HG03066 (cell line): ENCODE measurements around the gene VN1R5.
"Not testable (repeated sequence)": the region's sequence is repeated elsewhere in the genome, so short reads cannot be mapped to it uniquely, and the experiment has no call there.

Experiments
- ATAC-seq: cut with Tn5 transposase; IDR thresholded peaks from one replicate; pipeline ENCODE4 v1.9.1; 2021; ENCODE audit warnings: low read depth; ENCODE audit not compliant: unreplicated experiment

The VN1R5 gene

GRCh38 chr1:247270003-247270402 is 14.1 kb downstream of the VN1R5 start:
- no peak for ATAC-seq

GRCh38 chr1:247273013-247273412 is 17.1 kb downstream of the VN1R5 start:
- ATAC-seq, result no peak

DNA sequence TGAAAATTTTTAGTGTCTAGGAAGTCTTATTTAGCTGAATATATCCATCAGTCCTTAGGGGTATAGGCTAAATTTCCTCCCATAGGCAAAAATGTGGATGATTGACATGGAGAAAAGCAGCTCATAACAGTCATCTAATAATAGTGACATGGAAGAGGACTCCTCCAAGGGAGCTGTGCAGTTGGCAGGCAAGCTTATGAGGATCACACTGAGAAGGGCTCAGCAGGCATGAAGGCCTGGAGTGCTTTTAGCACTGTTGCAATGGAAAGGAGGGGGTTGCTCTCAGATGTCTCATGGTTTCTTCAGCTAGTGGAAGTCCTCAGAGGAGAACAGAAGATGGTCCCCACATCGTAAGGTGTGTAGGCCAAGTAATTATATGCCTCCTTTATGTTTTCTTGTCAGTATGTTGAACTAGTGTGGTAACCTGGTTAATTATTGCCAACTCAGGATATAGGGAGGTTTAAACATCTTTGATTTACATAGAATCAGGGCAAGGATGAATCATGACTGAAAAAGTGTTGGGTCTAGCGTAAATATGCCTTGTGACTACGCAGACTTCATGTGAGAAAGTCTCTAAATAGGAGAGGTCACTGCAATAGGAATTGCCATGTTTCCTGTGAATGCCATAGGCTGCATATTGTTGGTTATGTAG is 18.9 kb downstream of the VN1R5 start:
- ATAC-seq, result no peak

- no peak for ATAC-seq
These were observed 21.3 kb downstream of the VN1R5 start for GRCh38 chr1:247277191-247277590.

- no peak for ATAC-seq
These were observed 25.2 kb downstream of the VN1R5 start for GRCh38 chr1:247281001-247281574.

- no peak for ATAC-seq
These were observed 30.3 kb downstream of the VN1R5 start for GRCh38 chr1:247286134-247286670.

GRCh38 chr1:247287460-247287859 is 31.6 kb downstream of the VN1R5 start:
- no peak for ATAC-seq

GRCh38 chr1:247288341-247288740 is 32.5 kb downstream of the VN1R5 start:
- no peak for ATAC-seq

- not testable (repeated sequence) for ATAC-seq
These were observed 33.5 kb downstream of the VN1R5 start for GRCh38 chr1:247289274-247289892.

- ATAC-seq, result no peak
These were observed 34.7 kb downstream of the VN1R5 start for GRCh38 chr1:247290576-247290975.

DNA sequence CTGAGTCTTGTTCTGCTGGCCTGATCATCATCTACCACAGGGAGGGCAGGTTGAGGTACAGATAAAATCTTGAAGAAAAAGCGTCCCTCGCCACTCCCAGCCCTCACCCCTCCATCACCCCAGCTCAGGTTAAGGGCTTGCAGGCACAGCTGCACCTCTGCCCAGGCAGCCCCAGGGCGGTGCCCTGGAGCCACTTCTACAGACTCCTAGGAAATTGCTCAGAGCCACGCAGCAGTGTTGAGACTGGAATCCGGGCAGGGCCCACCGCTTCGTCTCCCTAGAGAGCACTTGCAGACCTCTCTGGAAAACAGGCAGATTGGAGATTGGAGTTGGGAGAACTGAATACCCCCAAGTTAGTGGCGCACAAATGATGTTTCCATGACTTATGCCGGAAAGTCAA is 35.3 kb downstream of the VN1R5 start:
- ATAC-seq, result no peak

GRCh38 chr1:247291833-247292561 is 36.1 kb downstream of the VN1R5 start:
- no peak for ATAC-seq

DNA sequence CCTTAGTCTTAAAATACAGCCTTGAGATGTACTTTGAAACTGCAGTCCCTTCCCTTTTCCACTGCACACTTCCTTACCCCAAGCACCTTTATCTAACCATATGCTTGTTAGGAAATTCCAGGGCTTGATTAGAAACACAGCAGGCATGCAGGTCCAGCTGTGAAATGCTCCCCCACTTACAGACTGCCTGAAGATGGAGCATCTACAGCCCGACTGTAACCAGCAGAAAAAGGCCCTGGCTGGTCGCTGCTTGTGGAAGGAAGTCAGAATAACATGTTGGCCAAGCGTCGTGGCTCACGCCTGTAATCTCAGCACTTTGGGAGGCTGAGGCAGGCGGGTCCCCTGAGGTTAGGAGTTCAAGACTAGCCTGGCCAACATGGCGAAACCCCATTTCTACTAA is 37.2 kb downstream of the VN1R5 start:
- ATAC-seq, result no peak

GRCh38 chr1:247294282-247294681 is 38.4 kb downstream of the VN1R5 start:
- ATAC-seq, result no peak

DNA sequence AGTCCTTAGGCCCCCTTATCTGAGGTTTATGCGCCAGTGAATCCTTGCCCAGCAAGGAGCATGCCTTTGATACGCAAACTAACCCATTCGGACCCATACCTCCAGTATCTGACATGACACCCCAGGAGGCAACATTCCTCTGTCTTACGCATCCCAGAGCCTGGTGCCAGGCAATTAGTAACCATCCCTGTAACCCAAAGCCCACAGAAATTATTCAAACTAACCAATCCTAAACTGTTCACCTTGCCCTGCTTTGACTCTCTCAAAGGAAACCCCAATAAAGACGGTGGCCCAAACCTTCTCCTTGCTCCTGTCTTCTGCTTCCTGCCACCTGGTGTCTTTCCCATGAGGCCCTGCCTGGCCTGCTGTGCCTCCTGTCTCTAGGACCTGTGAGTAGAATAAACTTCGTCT is 39.4 kb downstream of the VN1R5 start:
- no peak for ATAC-seq

GRCh38 chr1:247295746-247296145 is 39.9 kb downstream of the VN1R5 start:
- ATAC-seq, result no peak

DNA sequence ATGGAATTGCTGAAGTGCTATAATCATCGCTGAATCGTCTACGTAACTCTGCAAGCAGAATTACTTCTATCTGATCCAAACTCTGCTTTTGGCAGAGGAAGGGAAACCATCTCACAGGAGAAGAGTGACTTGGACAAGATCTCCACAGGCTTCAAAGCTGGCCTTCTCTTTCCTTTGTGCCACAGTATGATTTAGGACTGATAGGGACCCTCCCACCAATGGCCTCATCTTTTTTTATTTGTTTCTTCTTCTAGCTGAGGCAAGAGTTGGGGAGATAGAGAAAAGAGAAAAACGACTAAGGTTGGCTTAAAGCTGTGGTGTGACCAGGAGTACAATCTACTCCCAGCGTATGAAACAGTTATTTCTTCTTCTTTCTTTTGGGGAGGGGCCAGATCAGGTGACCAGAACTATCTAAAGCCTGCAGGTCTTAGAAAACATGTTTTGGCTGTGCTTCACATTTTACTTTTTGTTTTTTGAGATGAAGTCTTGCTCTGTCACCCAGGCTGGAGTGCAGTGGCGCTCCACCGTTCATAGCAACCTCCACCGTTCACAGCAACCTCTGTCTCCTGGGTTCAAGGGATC is 40.8 kb downstream of the VN1R5 start:
- no peak for ATAC-seq

GRCh38 chr1:247297263-247298123 is 41.6 kb downstream of the VN1R5 start:
- no peak for ATAC-seq

DNA sequence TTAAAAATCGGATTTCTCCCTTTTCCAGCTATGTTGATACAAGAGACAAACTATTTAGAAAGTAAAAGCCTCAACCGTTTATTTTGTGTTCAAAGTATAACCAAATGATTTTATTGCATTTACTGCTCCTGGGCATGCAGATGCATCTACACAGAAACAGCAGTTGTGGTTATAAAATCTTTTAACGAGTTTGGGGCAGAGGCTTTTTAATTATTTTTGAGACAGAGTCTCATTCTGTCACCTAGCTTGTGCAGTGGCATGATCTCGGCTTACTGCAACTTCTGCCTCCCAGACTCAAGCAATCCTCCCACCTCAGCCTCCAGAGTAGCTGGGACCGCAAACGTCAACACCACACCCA is 42.2 kb downstream of the VN1R5 start:
- ATAC-seq, result no peak

DNA sequence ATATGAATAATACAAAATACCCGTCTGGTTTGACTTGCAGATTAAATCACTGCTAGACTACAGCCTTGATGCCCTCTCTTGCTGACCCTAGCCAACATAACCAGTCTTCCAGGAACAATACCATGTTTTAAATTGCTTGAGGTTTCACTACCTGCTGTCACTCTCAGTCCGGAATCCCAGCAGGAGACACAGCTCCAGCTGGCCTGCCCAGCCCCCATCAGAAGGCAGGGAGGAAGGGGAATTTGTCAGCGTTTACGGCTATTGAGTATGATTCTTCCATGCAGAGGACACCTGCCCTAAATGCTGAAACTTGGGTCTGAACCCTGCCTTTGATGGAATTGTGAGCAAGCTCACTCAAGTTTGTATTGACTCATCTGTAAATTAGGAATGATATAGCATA is 42.8 kb downstream of the VN1R5 start:
- no peak for ATAC-seq
